GM23338 (cell line): ENCODE measurements around the gene DDN. TPM values are rescaled to one million over a fixed set of nuclear protein-coding genes. Genes with fewer than 3 reads are reported as not detected.

Experiments
- ATAC-seq: fragments of 200-7000 bp; cut with Tn5 transposase; 3 replicates; pipeline ENCODE4 v1.9.1; 2020
- DNase-seq: peaks from one replicate; pipeline ENCODE4 v3.0.0-alpha.2; 2015; ENCODE audit warnings: low spot score
- H2AFZ ChIP-seq: fragments of 200-600 bp; sonication (generic); 2 replicates; pipeline ENCODE4 v1.8.0; 2016; ENCODE audit warnings: antibody characterized with exemption, mild to moderate bottlenecking, moderate library complexity
- H3F3A ChIP-seq: fragments of 200-600 bp; sonication (generic); replicated peaks from 2 replicates; pipeline ENCODE4 v1.8.0; 2017; ENCODE audit warnings: antibody characterized with exemption, mixed run types, low read depth
- H3K27ac ChIP-seq: fragments of 200-600 bp; sonication (generic); 2 replicates; pipeline ENCODE4 v1.6.1; 2016; ENCODE audit warnings: low read depth
- H3K27me3 ChIP-seq: fragments of 200-600 bp; sonication (generic); 2 replicates; pipeline ENCODE4 v1.8.0; 2016; ENCODE audit warnings: mild to moderate bottlenecking, mixed run types, moderate library complexity; ENCODE audit not compliant: insufficient read depth
- H3K36me3 ChIP-seq: fragments of 200-600 bp; sonication (generic); 2 replicates; pipeline ENCODE4 v1.8.0; 2016; ENCODE audit warnings: mild to moderate bottlenecking; ENCODE audit not compliant: insufficient read depth
- H3K4me1 ChIP-seq: fragments of 200-600 bp; sonication (generic); 2 replicates; pipeline ENCODE4 v1.8.0; 2016; ENCODE audit warnings: mild to moderate bottlenecking, moderate library complexity; ENCODE audit not compliant: insufficient read depth
- H3K4me2 ChIP-seq: fragments of 200-600 bp; sonication (generic); 2 replicates; pipeline ENCODE4 v1.7.1; 2017; ENCODE audit warnings: mixed run types
- H3K4me3 ChIP-seq: fragments of 200-600 bp; sonication (generic); 2 replicates; pipeline ENCODE4 v1.6.1; 2016; ENCODE audit warnings: mixed run types
- H3K79me2 ChIP-seq: fragments of 200-600 bp; sonication (generic); replicated peaks from 2 replicates; pipeline ENCODE4 v1.8.0; 2017; ENCODE audit warnings: mild to moderate bottlenecking; ENCODE audit not compliant: insufficient read depth
- H3K9me2 ChIP-seq: fragments of 200-600 bp; sonication (generic); 2 replicates; pipeline ENCODE4 v1.8.0; 2017; ENCODE audit not compliant: insufficient read depth
- H4K20me1 ChIP-seq: fragments of 200-600 bp; sonication (generic); replicated peaks from 2 replicates; pipeline ENCODE4 v1.8.0; 2017; ENCODE audit warnings: mild to moderate bottlenecking; ENCODE audit not compliant: insufficient read depth
- H3K27ac Mint-ChIP-seq: 2 replicates; pipeline ENCODE4 v1.8.0; 2020; ENCODE audit warnings: inconsistent platforms, mild to moderate bottlenecking, moderate library complexity, mixed read lengths
- H3K27me3 Mint-ChIP-seq: 3 replicates; pipeline ENCODE4 v1.8.0; 2022; ENCODE audit warnings: low read depth, mild to moderate bottlenecking, moderate library complexity, mixed read lengths, inconsistent platforms; ENCODE audit not compliant: insufficient read depth, poor library complexity
- H3K36me3 Mint-ChIP-seq: 3 replicates; pipeline ENCODE4 v1.8.0; 2021; ENCODE audit warnings: low read depth, mild to moderate bottlenecking, inconsistent platforms, moderate library complexity, mixed read lengths
- H3K4me1 Mint-ChIP-seq: 3 replicates; pipeline ENCODE4 v1.8.0; 2020; ENCODE audit warnings: mild to moderate bottlenecking, inconsistent platforms, mixed read lengths
- H3K4me3 Mint-ChIP-seq: 3 replicates; pipeline ENCODE4 v1.8.0; 2021; ENCODE audit warnings: moderate library complexity, mild to moderate bottlenecking, inconsistent platforms, mixed read lengths
- H3K9me3 Mint-ChIP-seq: 3 replicates; pipeline ENCODE4 v1.8.0; 2020; ENCODE audit warnings: moderate library complexity, mild to moderate bottlenecking, inconsistent platforms, mixed read lengths
- EZH2 ChIP-seq: fragments of 200-600 bp; sonication (generic); IDR thresholded peaks from one replicate; pipeline ENCODE4 v1.8.0; 2017; ENCODE audit warnings: antibody characterized with exemption, mild to moderate bottlenecking, low read depth; ENCODE audit not compliant: unreplicated experiment
- JUNB ChIP-seq: IDR thresholded peaks from one replicate; pipeline ENCODE4 v1.6.1; 2016; ENCODE audit warnings: antibody characterized with exemption; ENCODE audit not compliant: unreplicated experiment
- ZNF331 ChIP-seq: fragments of 250-450 bp; sonication (Bioruptor Pico); IDR thresholded peaks from 2 replicates; pipeline ENCODE4 v1.5.0; 2020; ENCODE audit warnings: low read depth, mild to moderate bottlenecking, moderate library complexity
- polyA plus RNA-seq: library from polyadenylated mRNA; unstranded; fragments of >200 nt; fragmentation: Nextera tagmentation; extraction: Ambion mirVana; gene quantifications from 2 replicates; pipeline ENCODE4 v1.2.1, GENCODE V29; 2016
- total RNA-seq: library from RNA; depleted of rRNA; stranded (reverse); fragments of >200 nt; shearing (Covaris generic); gene quantifications from 2 replicates; pipeline ENCODE4 v1.2.3, GENCODE V29; 2014
- TF ChIP-seq, protein P1 (sequence below): IDR thresholded peaks from one replicate; pipeline ENCODE4 v1.6.1; 2018; ENCODE audit warnings: antibody characterized with exemption; ENCODE audit not compliant: unreplicated experiment
- TF ChIP-seq, protein P2 (sequence below): fragments of 250-450 bp; sonication (Bioruptor Pico); IDR thresholded peaks from 2 replicates; pipeline ENCODE4 v1.5.0; 2020; ENCODE audit warnings: mild to moderate bottlenecking, moderate library complexity
- TF ChIP-seq, protein P3 (sequence below), 2 experiments: fragments of 200-600 bp in 1 of 2; sonication (generic) in 1 of 2; conservative IDR thresholded peaks; 2 replicates each; pipeline versions ENCODE4 v1.5.1 to v1.6.1; 2016 to 2017; ENCODE audit warnings: antibody characterized with exemption in 2 of 2, low read depth in 2 of 2, mild to moderate bottlenecking in 2 of 2, moderate library complexity in 1 of 2

Gene DDN
- total and polyA plus RNA-seq, 2 experiments from 2014 or later = 0.10 TPM; not detected in 1

DNA sequence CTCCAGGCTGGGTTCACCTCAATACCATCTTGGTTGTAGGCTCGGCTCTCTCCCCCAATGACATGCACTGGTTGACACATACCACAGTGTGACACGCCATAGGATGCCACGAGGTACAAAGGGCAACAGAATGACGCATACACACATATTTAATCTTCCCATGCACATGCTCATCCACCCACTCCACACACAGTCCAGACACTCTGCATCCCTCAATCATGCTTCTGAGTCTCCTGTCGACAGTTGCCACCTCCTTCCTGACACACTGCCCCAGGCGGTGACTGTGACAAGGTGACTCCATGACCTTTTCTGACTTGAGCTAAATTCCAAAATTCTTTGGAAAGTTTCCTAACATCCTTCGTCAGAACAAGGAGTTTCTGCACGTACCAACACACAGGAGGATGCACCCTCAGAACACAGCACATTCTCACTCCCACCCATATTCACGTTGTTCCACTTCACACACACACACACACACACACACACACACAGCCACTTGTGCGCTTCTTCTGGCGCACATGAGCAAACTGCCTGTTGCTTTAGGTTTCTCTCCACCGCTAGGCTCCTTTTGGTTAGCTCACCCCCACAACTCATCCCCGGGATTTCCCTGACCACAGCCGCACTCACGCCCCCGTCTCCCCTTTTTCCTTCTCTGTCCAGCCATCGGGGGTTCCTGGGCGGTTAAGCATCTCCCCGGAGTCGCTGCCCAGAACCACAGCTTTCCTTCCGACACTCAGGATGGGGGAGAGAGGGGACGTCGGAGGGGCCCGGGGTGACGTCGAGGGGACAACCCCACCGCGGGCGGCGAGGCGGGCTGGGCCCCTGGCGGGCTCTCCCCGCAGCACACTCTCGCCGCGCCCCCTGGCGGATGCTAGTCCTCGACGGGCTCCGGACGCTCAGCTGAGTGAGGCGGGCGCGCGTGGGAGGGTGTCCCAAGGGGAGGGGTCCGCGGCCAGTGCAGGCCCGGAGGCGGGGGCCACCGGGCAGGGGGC lies 21.6 kb downstream of the DDN start (continued):
- TF ChIP-seq, protein P1, sequence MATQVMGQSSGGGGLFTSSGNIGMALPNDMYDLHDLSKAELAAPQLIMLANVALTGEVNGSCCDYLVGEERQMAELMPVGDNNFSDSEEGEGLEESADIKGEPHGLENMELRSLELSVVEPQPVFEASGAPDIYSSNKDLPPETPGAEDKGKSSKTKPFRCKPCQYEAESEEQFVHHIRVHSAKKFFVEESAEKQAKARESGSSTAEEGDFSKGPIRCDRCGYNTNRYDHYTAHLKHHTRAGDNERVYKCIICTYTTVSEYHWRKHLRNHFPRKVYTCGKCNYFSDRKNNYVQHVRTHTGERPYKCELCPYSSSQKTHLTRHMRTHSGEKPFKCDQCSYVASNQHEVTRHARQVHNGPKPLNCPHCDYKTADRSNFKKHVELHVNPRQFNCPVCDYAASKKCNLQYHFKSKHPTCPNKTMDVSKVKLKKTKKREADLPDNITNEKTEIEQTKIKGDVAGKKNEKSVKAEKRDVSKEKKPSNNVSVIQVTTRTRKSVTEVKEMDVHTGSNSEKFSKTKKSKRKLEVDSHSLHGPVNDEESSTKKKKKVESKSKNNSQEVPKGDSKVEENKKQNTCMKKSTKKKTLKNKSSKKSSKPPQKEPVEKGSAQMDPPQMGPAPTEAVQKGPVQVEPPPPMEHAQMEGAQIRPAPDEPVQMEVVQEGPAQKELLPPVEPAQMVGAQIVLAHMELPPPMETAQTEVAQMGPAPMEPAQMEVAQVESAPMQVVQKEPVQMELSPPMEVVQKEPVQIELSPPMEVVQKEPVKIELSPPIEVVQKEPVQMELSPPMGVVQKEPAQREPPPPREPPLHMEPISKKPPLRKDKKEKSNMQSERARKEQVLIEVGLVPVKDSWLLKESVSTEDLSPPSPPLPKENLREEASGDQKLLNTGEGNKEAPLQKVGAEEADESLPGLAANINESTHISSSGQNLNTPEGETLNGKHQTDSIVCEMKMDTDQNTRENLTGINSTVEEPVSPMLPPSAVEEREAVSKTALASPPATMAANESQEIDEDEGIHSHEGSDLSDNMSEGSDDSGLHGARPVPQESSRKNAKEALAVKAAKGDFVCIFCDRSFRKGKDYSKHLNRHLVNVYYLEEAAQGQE = no peak

DNA sequence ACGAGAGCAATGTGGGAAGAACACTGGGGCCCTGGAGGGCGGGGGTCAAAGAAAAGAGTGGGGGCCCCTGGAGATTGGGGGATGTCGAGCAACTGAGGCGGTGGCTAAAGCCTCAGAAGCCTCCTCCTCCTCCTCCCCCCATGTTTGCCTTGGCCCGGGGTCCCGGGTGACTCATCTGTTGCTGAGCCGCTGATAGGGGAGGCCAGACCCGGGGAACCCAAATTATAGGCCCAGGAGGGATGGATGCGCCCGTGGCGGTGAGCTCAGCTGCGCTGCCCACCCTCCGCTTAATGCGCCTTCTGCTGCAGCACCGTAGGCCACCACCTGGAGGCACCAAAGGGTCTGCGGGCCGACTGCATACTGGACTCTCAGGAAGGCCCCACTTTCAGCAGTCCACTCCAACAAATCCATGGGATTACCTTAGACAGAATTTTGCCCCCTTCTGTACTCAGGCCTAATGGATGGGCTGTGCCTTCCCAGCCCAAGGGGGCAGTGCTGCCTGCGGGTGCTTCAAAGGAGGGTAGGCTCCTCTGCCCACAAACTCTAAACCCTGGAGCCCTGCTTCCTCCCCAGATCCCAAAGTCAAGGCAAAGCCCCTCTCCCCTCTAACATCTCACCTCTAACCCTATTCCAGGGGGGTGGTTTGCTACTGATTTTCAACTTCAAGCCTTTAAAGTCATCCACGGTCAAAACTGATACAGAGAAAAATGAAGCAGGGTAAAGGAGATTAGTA lies 25.1 kb downstream of the DDN start:
- Histone ChIP-seq H3K9me2 (no peaks in the 10 kb centered on the region), H3K27me3 (peaks cover 100% of the 10 kb centered on the region), H3K27ac (no peak overlapping the region), H2AFZ (no peak overlapping the region; the same call in 1 of the 2 replicates), H3K4me1 (peaks cover 28% of the 10 kb centered on the region), H3K4me2 (no peak overlapping the region), H3F3A (peaks cover 15% of the 10 kb centered on the region; the same call in 1 of the 2 replicates), H3K36me3 (no peaks in the 10 kb centered on the region), H4K20me1 (peaks cover 22% of the 10 kb centered on the region), H3K79me2 (no peaks in the 10 kb centered on the region), H3K4me3 (no peak overlapping the region)
- Mint-ChIP-seq H3K27ac (no peak overlapping the region), H3K27me3 (peaks cover 100% of the 10 kb centered on the region), H3K9me3 (no peaks in the 10 kb centered on the region; the same call in 1 of the 3 replicates), H3K36me3 (no peaks in the 10 kb centered on the region; the same call in 1 of the 3 replicates), H3K4me1 (peaks cover 38% of the 10 kb centered on the region), H3K4me3 (no peak overlapping the region; the same call in 1 of the 3 replicates)
- DNase-seq (peak; percentile 81), ATAC-seq (peak; percentile 28)
- TF ChIP-seq, protein P2, sequence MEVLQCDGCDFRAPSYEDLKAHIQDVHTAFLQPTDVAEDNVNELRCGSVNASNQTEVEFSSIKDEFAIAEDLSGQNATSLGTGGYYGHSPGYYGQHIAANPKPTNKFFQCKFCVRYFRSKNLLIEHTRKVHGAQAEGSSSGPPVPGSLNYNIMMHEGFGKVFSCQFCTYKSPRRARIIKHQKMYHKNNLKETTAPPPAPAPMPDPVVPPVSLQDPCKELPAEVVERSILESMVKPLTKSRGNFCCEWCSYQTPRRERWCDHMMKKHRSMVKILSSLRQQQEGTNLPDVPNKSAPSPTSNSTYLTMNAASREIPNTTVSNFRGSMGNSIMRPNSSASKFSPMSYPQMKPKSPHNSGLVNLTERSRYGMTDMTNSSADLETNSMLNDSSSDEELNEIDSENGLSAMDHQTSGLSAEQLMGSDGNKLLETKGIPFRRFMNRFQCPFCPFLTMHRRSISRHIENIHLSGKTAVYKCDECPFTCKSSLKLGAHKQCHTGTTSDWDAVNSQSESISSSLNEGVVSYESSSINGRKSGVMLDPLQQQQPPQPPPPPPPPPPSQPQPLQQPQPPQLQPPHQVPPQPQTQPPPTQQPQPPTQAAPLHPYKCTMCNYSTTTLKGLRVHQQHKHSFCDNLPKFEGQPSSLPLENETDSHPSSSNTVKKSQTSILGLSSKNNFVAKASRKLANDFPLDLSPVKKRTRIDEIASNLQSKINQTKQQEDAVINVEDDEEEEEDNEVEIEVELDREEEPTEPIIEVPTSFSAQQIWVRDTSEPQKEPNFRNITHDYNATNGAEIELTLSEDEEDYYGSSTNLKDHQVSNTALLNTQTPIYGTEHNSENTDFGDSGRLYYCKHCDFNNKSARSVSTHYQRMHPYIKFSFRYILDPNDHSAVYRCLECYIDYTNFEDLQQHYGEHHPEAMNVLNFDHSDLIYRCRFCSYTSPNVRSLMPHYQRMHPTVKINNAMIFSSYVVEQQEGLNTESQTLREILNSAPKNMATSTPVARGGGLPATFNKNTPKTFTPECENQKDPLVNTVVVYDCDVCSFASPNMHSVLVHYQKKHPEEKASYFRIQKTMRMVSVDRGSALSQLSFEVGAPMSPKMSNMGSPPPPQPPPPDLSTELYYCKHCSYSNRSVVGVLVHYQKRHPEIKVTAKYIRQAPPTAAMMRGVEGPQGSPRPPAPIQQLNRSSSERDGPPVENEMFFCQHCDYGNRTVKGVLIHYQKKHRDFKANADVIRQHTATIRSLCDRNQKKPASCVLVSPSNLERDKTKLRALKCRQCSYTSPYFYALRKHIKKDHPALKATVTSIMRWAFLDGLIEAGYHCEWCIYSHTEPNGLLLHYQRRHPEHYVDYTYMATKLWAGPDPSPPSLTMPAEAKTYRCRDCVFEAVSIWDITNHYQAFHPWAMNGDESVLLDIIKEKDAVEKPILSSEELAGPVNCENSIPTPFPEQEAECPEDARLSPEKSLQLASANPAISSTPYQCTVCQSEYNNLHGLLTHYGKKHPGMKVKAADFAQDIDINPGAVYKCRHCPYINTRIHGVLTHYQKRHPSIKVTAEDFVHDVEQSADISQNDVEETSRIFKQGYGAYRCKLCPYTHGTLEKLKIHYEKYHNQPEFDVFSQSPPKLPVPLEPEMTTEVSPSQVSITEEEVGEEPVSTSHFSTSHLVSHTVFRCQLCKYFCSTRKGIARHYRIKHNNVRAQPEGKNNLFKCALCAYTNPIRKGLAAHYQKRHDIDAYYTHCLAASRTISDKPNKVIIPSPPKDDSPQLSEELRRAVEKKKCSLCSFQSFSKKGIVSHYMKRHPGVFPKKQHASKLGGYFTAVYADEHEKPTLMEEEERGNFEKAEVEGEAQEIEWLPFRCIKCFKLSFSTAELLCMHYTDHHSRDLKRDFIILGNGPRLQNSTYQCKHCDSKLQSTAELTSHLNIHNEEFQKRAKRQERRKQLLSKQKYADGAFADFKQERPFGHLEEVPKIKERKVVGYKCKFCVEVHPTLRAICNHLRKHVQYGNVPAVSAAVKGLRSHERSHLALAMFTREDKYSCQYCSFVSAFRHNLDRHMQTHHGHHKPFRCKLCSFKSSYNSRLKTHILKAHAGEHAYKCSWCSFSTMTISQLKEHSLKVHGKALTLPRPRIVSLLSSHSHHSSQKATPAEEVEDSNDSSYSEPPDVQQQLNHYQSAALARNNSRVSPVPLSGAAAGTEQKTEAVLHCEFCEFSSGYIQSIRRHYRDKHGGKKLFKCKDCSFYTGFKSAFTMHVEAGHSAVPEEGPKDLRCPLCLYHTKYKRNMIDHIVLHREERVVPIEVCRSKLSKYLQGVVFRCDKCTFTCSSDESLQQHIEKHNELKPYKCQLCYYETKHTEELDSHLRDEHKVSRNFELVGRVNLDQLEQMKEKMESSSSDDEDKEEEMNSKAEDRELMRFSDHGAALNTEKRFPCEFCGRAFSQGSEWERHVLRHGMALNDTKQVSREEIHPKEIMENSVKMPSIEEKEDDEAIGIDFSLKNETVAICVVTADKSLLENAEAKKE = no peak
- no peak for TF ChIP-seq ZNF331 (CRISPR knock-in tag)
- peak; percentile 48 for TF ChIP-seq EZH2
- TF ChIP-seq, protein P3, sequence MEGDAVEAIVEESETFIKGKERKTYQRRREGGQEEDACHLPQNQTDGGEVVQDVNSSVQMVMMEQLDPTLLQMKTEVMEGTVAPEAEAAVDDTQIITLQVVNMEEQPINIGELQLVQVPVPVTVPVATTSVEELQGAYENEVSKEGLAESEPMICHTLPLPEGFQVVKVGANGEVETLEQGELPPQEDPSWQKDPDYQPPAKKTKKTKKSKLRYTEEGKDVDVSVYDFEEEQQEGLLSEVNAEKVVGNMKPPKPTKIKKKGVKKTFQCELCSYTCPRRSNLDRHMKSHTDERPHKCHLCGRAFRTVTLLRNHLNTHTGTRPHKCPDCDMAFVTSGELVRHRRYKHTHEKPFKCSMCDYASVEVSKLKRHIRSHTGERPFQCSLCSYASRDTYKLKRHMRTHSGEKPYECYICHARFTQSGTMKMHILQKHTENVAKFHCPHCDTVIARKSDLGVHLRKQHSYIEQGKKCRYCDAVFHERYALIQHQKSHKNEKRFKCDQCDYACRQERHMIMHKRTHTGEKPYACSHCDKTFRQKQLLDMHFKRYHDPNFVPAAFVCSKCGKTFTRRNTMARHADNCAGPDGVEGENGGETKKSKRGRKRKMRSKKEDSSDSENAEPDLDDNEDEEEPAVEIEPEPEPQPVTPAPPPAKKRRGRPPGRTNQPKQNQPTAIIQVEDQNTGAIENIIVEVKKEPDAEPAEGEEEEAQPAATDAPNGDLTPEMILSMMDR (conservative IDR thresholded peaks at IDR 0.05; ENCODE audit: low read depth in 2 of 2) = peak; percentile 52 to 74
- no peak for TF ChIP-seq JUNB
